Naive thymus-derived CD8-positive, alpha-beta T cell (primary cell): ENCODE results near the gene RNASE8. TPM values are rescaled to one million over a fixed set of nuclear protein-coding genes. Genes with fewer than 3 reads are reported as not detected.

Experiments used
- ATAC-seq, 2 donors: fragments of 150-1000 bp; cut with Tn5 transposase in 1 of 2; sonication (Bioruptor Pico), chemical (Tn5 transposase) in 1 of 2; 1 replicate in 1 of 2; 2 replicates in 1 of 2; pipeline ENCODE4 v1.10.0; 2021; ENCODE audit warnings: mild to moderate bottlenecking in 2 of 2, moderate library complexity in 2 of 2
- POLR2A ChIA-PET: fragments of 350-600 bp; sonication (Branson Sonifier 250); formaldehyde crosslinking; loops from one replicate; lab custom pipeline; 2021; ENCODE audit warnings: antibody characterized with exemption; lab: Charles Lee
- DNase-seq, 10 donors: peaks; one replicate each; pipeline versions ENCODE4 v3.0.0 to v3.0.0-alpha.2; 2020 to 2022
- H3K27ac Mint-ChIP-seq, 10 donors: one replicate each; pipeline ENCODE4 v1.8.0; 2020 to 2022; ENCODE audit warnings: mild to moderate bottlenecking in 10 of 10, mixed read lengths in 10 of 10, moderate library complexity in 4 of 10, inconsistent platforms in 1 of 10
- H3K27me3 Mint-ChIP-seq, 5 donors: one replicate each; pipeline ENCODE4 v1.8.0; 2021 to 2022; ENCODE audit warnings: mixed read lengths in 5 of 5
- H3K36me3 Mint-ChIP-seq, 3 donors: one replicate each; pipeline ENCODE4 v1.8.0; 2020 to 2022; ENCODE audit warnings: mixed read lengths in 3 of 3, mild to moderate bottlenecking in 2 of 3, inconsistent platforms in 1 of 3
- H3K4me1 Mint-ChIP-seq, 4 donors: one replicate each; pipeline ENCODE4 v1.8.0; 2021 to 2022; ENCODE audit warnings: mixed read lengths in 4 of 4
- H3K4me3 Mint-ChIP-seq, 10 donors: one replicate each; pipeline ENCODE4 v1.8.0; 2020 to 2022; ENCODE audit warnings: mild to moderate bottlenecking in 10 of 10, mixed read lengths in 10 of 10, moderate library complexity in 6 of 10, inconsistent platforms in 1 of 10
- H3K9me3 Mint-ChIP-seq, 9 donors: one replicate each; pipeline ENCODE4 v1.8.0; 2020 to 2022; ENCODE audit warnings: mixed read lengths in 9 of 9, mild to moderate bottlenecking in 3 of 9, inconsistent platforms in 1 of 9, moderate library complexity in 1 of 9
- polyA plus RNA-seq, 3 donors: library from polyadenylated mRNA; unstranded; fragments of 300-500 nt; fragmentation: Illumina TruSeq; gene quantifications; one replicate each; pipeline ENCODE4 v1.2.3, GENCODE V29; 2021
- total RNA-seq, 8 experiments: library from RNA in 2 of 8; stranded (reverse) in 2 of 8; gene quantifications; one replicate each; pipeline ENCODE4 v1.2.3 and lab custom pipeline; 2021 to 2026

The RNASE8 gene
- total and polyA plus RNA-seq, 5 experiments from 2014 or later: not detected

DNA sequence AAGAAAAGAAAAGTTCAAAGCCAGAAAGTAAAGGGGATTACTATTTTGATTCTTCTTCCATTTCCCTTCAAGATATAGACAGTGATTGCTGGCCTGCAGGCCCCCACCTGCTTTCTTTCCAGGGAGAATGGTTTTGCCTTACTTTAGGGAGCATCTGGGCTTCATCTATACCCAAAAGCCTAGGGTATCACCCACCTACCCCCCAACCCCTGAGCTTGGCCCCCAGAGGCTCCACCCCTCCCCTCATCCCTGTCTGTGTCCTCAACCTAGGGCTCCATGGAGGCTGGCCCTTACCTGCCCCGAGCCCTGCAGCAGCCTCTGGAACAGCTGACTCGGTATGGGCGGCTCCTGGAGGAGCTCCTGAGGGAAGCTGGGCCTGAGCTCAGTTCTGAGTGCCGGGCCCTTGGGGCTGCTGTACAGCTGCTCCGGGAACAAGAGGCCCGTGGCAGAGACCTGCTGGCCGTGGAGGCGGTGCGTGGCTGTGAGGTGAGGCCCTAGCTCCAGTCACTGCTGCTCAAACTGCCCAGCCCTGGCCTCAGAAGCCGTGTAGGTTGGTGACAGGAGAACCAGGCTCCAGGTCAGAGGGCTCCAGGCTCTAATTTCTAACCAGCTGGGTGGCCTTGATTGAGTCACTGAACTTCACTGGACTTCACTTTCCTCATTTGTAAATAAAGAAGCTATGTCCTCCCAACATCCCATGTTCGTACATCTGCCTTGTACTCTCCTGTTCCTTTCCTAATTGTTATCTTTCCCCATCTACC, 26.1 kb downstream of the RNASE8 start:
- POLR2A ChIA-PET: no interaction called here

DNA sequence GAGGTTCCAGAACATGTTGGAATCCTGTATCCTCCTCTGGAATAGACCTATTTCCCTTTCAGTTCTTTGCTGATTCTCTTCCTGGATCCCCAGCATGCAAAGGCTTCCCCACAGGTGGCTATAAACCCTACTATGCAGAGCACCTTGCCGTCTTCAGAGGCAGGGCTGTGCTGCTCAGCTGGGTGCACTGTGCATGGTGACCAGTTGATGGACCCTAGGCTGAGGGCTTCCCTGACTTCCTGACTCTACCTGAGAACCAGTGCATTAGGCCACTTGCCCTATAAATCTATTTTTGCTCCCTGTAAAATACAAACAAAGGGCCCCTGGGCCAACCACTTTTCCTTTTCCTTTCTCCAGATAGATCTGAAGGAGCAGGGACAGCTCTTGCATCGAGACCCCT, 26.8 kb downstream of the RNASE8 start:
- Mint-ChIP-seq H3K4me3 (no peak overlapping the region), H3K36me3 (no peaks in the 10 kb centered on the region), H3K9me3 (no peaks in the 10 kb centered on the region), H3K4me1 (peaks cover 13 to 27% (median 24%) of the 10 kb centered on the region in 4 donors), H3K27ac (peak overlapping the region in 6 of 10 donors; percentile 17 to 99 (median 70)), H3K27me3 (peaks cover 0 to 6% (median 0%) of the 10 kb centered on the region in 5 donors)
- ATAC-seq (no peak), DNase-seq (no peak)
- POLR2A ChIA-PET: no interaction called here

More for the DNA sequence above, 26.1 kb downstream of the RNASE8 start:
- H3K36me3 Mint-ChIP-seq: no peaks in the 10 kb centered on the region
- no peak overlapping the region for H3K4me3 Mint-ChIP-seq
- ATAC-seq: no peak
- peak overlapping the region in 6 of 10 donors; percentile 0 to 99 (median 68) for H3K27ac Mint-ChIP-seq
- peaks cover 11 to 22% (median 20%) of the 10 kb centered on the region in 4 donors for H3K4me1 Mint-ChIP-seq
- DNase-seq: no peak
- no peaks in the 10 kb centered on the region for H3K9me3 Mint-ChIP-seq
- peaks cover 0 to 6% (median 0%) of the 10 kb centered on the region in 5 donors for H3K27me3 Mint-ChIP-seq

DNA sequence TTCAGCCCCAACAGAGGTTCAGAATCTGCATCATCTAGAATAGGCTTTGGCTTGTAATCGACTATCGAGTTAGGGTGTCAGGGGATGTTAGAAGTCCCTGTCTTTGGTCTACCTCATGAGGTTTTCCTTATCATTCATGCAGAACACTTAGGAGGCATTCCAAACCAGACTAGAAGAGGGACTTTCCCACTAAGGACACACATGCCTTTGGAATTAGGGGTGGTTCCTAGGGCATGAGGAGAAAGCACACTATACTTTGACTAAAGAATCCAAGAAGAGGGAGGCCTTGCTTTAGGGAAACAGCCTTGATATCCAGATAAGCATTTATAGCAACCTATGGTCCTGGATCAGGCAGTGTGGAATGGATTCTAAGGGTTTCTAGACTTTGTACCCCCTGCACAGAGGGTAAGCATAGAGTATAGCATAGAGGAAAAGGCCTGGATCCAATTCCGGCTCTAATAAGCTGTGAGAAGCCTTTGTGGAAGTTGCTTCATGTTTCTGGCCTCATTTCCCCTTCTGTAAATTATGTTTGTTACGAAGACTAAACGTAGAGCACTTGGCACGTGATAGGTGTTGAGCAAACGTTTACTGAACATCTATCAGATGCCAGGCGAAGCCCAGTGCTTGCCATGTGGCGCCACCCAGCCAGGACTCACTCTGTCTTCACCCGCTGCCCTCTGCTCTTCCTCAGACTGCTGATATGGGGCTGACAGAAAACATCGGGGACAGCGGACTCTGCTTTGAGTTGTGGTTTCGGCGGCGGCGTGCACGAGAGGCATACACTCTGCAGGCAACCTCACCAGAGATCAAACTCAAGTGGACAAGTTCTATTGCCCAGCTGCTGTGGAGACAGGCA, 27.6 kb downstream of the RNASE8 start:
- POLR2A ChIA-PET: interaction anchor here (4.0 kb wide), 1 partner anchor 19 kb away, joined by 34 read pairs; no protein-coding TSS in a partner anchor
- Mint-ChIP-seq H3K4me3 (peak overlapping the region in 1 of 10 donors; percentile 12), H3K27me3 (peaks cover 0 to 6% (median 0%) of the 10 kb centered on the region in 5 donors), H3K36me3 (no peaks in the 10 kb centered on the region), H3K9me3 (no peaks in the 10 kb centered on the region), H3K4me1 (peaks cover 13 to 28% (median 24%) of the 10 kb centered on the region in 4 donors), H3K27ac (peak overlapping the region in 8 of 10 donors; percentile 63 to 100 (median 92))
- DNase-seq (no peak), ATAC-seq (no peak)

- Mint-ChIP-seq H3K27ac (peak overlapping the region; percentile 78 to 100 (median 92)), H3K36me3 (no peaks in the 10 kb centered on the region), H3K9me3 (no peaks in the 10 kb centered on the region), H3K27me3 (peaks cover 0 to 6% (median 0%) of the 10 kb centered on the region in 5 donors), H3K4me3 (peak overlapping the region in 1 of 10 donors; percentile 27), H3K4me1 (peaks cover 13 to 34% (median 25%) of the 10 kb centered on the region in 4 donors)
- POLR2A ChIA-PET: interaction anchor here (1.2 to 4.0 kb wide), 4 partner anchors 11 to 20 kb away, joined by 4 to 34 read pairs (median 10); partner anchors contain the start of gene ARHGEF40
- ATAC-seq (no peak), DNase-seq (no peak)
These were observed 29.3 kb downstream of the RNASE8 start for GRCh38 chr14:21086908-21087293.

DNA sequence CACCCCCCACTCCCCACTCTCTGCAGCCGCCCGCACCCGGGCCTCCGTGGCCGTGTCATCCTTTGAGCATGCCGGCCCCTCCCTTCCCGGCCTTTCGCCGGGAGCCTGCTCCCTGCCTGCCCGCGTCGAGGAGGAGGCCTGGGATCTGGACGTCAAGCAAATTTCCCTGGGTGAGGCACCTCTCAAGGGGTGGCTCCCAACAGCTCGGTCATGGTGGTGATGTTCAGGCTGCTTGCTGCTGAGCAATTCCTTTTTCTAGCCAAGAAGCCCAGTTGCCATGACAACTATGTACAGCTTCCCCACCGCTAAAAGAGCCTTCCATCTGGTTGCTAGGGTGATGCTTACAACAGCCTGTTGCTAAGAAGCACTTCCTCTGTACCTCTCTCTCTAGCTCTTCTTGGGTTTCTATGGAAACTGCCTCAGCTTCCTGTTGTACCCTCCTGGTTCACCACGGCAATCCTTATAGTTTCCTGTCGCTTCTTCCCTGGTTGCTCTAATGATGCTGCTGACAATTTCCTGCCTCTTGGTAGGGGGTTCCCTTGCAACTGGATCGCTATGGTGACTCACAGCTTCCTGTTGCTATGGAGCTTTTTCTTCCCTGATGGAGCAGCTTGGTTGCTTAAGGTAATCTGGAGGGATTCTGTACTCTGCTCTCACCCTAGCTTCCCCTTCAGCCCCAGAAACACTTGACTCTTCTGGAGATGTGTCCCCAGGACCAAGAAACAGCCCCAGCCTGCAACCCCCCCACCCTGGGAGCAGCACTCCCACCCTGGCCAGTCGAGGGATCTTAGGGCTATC, 29.9 kb downstream of the RNASE8 start:
- DNase-seq: peak; percentile 53 to 96 (median 82)
- Mint-ChIP-seq H3K4me3 (peak overlapping the region in 7 of 10 donors; percentile 8 to 80 (median 52)), H3K4me1 (peaks cover 14 to 37% (median 26%) of the 10 kb centered on the region in 4 donors)

GRCh38 chr14:21088687-21089086, 31.1 kb downstream of the RNASE8 start:
- peaks cover 22 to 43% (median 31%) of the 10 kb centered on the region in 4 donors for H3K4me1 Mint-ChIP-seq
- DNase-seq (no peak), ATAC-seq (no peak)
- H3K9me3 Mint-ChIP-seq: no peaks in the 10 kb centered on the region
- peak overlapping the region in 3 of 10 donors; percentile 4 to 60 (median 11) for H3K4me3 Mint-ChIP-seq
- POLR2A ChIA-PET: interaction anchor here (3.0 to 4.0 kb wide), 2 partner anchors 15 to 18 kb away, joined by 16 to 34 read pairs; partner anchors contain the start of gene ARHGEF40
- peaks cover 0 to 2% (median 0%) of the 10 kb centered on the region in 5 donors for H3K27me3 Mint-ChIP-seq
- no peaks in the 10 kb centered on the region for H3K36me3 Mint-ChIP-seq
- peak overlapping the region; percentile 78 to 100 (median 97) for H3K27ac Mint-ChIP-seq

More for the DNA sequence above, 29.9 kb downstream of the RNASE8 start:
- Mint-ChIP-seq H3K9me3 (no peaks in the 10 kb centered on the region), H3K27me3 (peaks cover 0 to 3% (median 0%) of the 10 kb centered on the region in 5 donors), H3K27ac (peak overlapping the region; percentile 78 to 100 (median 97)), H3K36me3 (no peaks in the 10 kb centered on the region)
- POLR2A ChIA-PET: interaction anchor here (1.2 to 4.0 kb wide), 4 partner anchors 10 to 20 kb away, joined by 4 to 34 read pairs (median 10); partner anchors contain the start of gene ARHGEF40
- peak; percentile 84 to 87 for ATAC-seq

- DNase-seq (no peak), ATAC-seq (no peak)
- H3K27me3 Mint-ChIP-seq: peaks cover 0 to 2% (median 0%) of the 10 kb centered on the region in 5 donors
- H3K4me3 Mint-ChIP-seq: no peak overlapping the region
- H3K4me1 Mint-ChIP-seq: peaks cover 22 to 43% (median 31%) of the 10 kb centered on the region in 4 donors
- no peaks in the 10 kb centered on the region for H3K9me3 Mint-ChIP-seq
- POLR2A ChIA-PET: interaction anchor here (3.0 to 4.0 kb wide), 2 partner anchors 15 to 19 kb away, joined by 16 to 34 read pairs; partner anchors contain the start of gene ARHGEF40
- no peaks in the 10 kb centered on the region for H3K36me3 Mint-ChIP-seq
- peak overlapping the region; percentile 78 to 100 (median 97) for H3K27ac Mint-ChIP-seq
These were observed 31.6 kb downstream of the RNASE8 start for GRCh38 chr14:21089271-21089670.

DNA sequence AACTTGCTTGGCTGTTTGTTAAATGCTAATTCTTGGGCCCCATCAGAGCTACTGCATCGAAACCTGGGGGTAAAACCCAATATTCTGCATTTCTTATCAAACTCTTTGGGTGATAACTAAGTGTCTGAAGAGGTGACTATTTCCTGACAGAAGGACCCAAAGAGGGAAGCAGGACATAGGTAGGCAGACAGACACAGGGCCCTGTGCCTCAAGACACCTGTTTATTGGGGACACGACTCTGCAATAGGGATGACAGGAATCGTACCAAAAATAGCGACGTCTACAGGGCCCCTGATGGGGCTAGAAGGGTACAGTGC, 32.2 kb downstream of the RNASE8 start:
- peaks cover 0 to 2% (median 0%) of the 10 kb centered on the region in 5 donors for H3K27me3 Mint-ChIP-seq
- peak overlapping the region in 8 of 10 donors; percentile 68 to 100 (median 98) for H3K27ac Mint-ChIP-seq
- POLR2A ChIA-PET: interaction anchor here (0.6 kb wide), 1 partner anchor 49 kb away, joined by 3 read pairs; no protein-coding TSS in a partner anchor
- ATAC-seq (no peak), DNase-seq (no peak)
- H3K4me3 Mint-ChIP-seq: no peak overlapping the region
- no peaks in the 10 kb centered on the region for H3K9me3 Mint-ChIP-seq
- H3K36me3 Mint-ChIP-seq: no peaks in the 10 kb centered on the region
- peaks cover 22 to 43% (median 31%) of the 10 kb centered on the region in 4 donors for H3K4me1 Mint-ChIP-seq

GRCh38 chr14:21090194-21090939, 32.7 kb downstream of the RNASE8 start:
- peaks cover 22 to 43% (median 31%) of the 10 kb centered on the region in 4 donors for H3K4me1 Mint-ChIP-seq
- H3K36me3 Mint-ChIP-seq: no peaks in the 10 kb centered on the region
- no peak for ATAC-seq
- DNase-seq: peak in 3 of 10 donors; percentile 21 to 32 (median 25)
- peaks cover 0 to 2% (median 0%) of the 10 kb centered on the region in 5 donors for H3K27me3 Mint-ChIP-seq
- POLR2A ChIA-PET: interaction anchor here (0.6 kb wide), 1 partner anchor 49 kb away, joined by 3 read pairs; no protein-coding TSS in a partner anchor
- H3K27ac Mint-ChIP-seq: peak overlapping the region in 8 of 10 donors; percentile 68 to 100 (median 86)
- no peak overlapping the region for H3K4me3 Mint-ChIP-seq
- no peaks in the 10 kb centered on the region for H3K9me3 Mint-ChIP-seq

- H3K36me3 Mint-ChIP-seq: no peaks in the 10 kb centered on the region
- peaks cover 0 to 2% (median 0%) of the 10 kb centered on the region in 5 donors for H3K27me3 Mint-ChIP-seq
- peak overlapping the region in 7 of 10 donors; percentile 49 to 91 (median 68) for H3K27ac Mint-ChIP-seq
- ATAC-seq (no peak), DNase-seq (no peak)
- peaks cover 23 to 43% (median 29%) of the 10 kb centered on the region in 4 donors for H3K4me1 Mint-ChIP-seq
- POLR2A ChIA-PET: interaction anchor here (1.7 to 5.2 kb wide), 3 partner anchors 13 to 76 kb away, joined by 6 to 66 read pairs (median 15); partner anchors contain the start of gene ARHGEF40
- H3K4me3 Mint-ChIP-seq: no peak overlapping the region
- no peaks in the 10 kb centered on the region for H3K9me3 Mint-ChIP-seq
These were observed 33.5 kb downstream of the RNASE8 start for GRCh38 chr14:21090940-21091663.
